ENCODE results near the gene MACROD2.

MACROD2 gene

GRCh38 chr20:14685183-14685582 lies 689.9 kb downstream of the MACROD2 start:
- no peak for DNase-seq

GRCh38 chr20:14687313-14687712 lies 692.0 kb downstream of the MACROD2 start:
- DNase-seq: no peak

GRCh38 chr20:14688005-14688404 lies 692.7 kb downstream of the MACROD2 start:
- no peak for DNase-seq

GRCh38 chr20:14691994-14692393 lies 696.7 kb downstream of the MACROD2 start:
- no peak for DNase-seq

- DNase-seq: no peak
Observed at GRCh38 chr20:14696478-14696877, 701.2 kb downstream of the MACROD2 start.

- no peak for DNase-seq
Observed at GRCh38 chr20:14696937-14697336, 701.6 kb downstream of the MACROD2 start.

- no peak for DNase-seq
Observed at GRCh38 chr20:14698125-14698524, 702.8 kb downstream of the MACROD2 start.

GRCh38 chr20:14698605-14699373 lies 703.5 kb downstream of the MACROD2 start:
- DNase-seq: no peak

- no peak for DNase-seq
Observed at GRCh38 chr20:14700639-14700960, 705.3 kb downstream of the MACROD2 start.

GRCh38 chr20:14701326-14701725 lies 706.0 kb downstream of the MACROD2 start:
- DNase-seq: no peak

- DNase-seq: no peak
Observed at GRCh38 chr20:14706555-14706954, 711.2 kb downstream of the MACROD2 start.

GRCh38 chr20:14707026-14707680 lies 711.8 kb downstream of the MACROD2 start:
- no peak for DNase-seq

- DNase-seq: no peak
Observed at GRCh38 chr20:14707865-14708596, 712.7 kb downstream of the MACROD2 start.

GRCh38 chr20:14709439-14709838 lies 714.1 kb downstream of the MACROD2 start:
- DNase-seq: no peak

- no peak for DNase-seq
Observed at GRCh38 chr20:14710951-14711350, 715.6 kb downstream of the MACROD2 start.

GRCh38 chr20:14711652-14712051 lies 716.3 kb downstream of the MACROD2 start:
- no peak for DNase-seq

- no peak for DNase-seq
Observed at GRCh38 chr20:14712302-14712739, 717.0 kb downstream of the MACROD2 start.

- DNase-seq: no peak
Observed at GRCh38 chr20:14715400-14715799, 720.1 kb downstream of the MACROD2 start.

GRCh38 chr20:14716351-14716801 lies 721.1 kb downstream of the MACROD2 start:
- DNase-seq: no peak

GRCh38 chr20:14717134-14717999 lies 722.1 kb downstream of the MACROD2 start:
- no peak for DNase-seq

GRCh38 chr20:14720251-14720650 lies 724.9 kb downstream of the MACROD2 start:
- no peak for DNase-seq

GRCh38 chr20:14721926-14722452 lies 726.7 kb downstream of the MACROD2 start:
- DNase-seq: no peak

- no peak for DNase-seq
Observed at GRCh38 chr20:14723614-14724013, 728.3 kb downstream of the MACROD2 start.
